Activated CD8-positive, alpha-beta memory T cell treated with anti-CD3 and anti-CD28 coated beads, Interleukin-2, amount 50 U/mL, for 24 hours (primary cell): ENCODE measurements around the gene NSF.
"Not testable (repeated sequence)": the region's sequence is repeated elsewhere in the genome, so short reads cannot be mapped to it uniquely, and the experiment has no call there.

Experiments
- DNase-seq: peaks from one replicate; pipeline ENCODE4 v3.0.0-alpha.2; 2020; ENCODE audit errors: extremely low read depth

The NSF gene

GRCh38 chr17:46628753-46629436, 38.4 kb downstream of the NSF start:
- not testable (repeated sequence) for DNase-seq

GRCh38 chr17:46632146-46632545, 41.7 kb downstream of the NSF start:
- DNase-seq = not testable (repeated sequence)

GRCh38 chr17:46634844-46635243, 44.4 kb downstream of the NSF start:
- DNase-seq = not testable (repeated sequence)

GRCh38 chr17:46641861-46642656, 51.6 kb downstream of the NSF start:
- DNase-seq = not testable (repeated sequence)

GRCh38 chr17:46647251-46647650, 56.8 kb downstream of the NSF start:
- not testable (repeated sequence) for DNase-seq

GRCh38 chr17:46647688-46648278, 57.3 kb downstream of the NSF start:
- DNase-seq = not testable (repeated sequence)

- not testable (repeated sequence) for DNase-seq
Measured at GRCh38 chr17:46649246-46649645, 58.8 kb downstream of the NSF start.

- not testable (repeated sequence) for DNase-seq
Measured at GRCh38 chr17:46652024-46652643, 61.7 kb downstream of the NSF start.

GRCh38 chr17:46658235-46658634, 67.8 kb downstream of the NSF start:
- not testable (repeated sequence) for DNase-seq

GRCh38 chr17:46659702-46660101, 69.2 kb downstream of the NSF start:
- not testable (repeated sequence) for DNase-seq

- DNase-seq = not testable (repeated sequence)
Measured at GRCh38 chr17:46663123-46663522, 72.7 kb downstream of the NSF start.

- DNase-seq = not testable (repeated sequence)
Measured at GRCh38 chr17:46663552-46663951, 73.1 kb downstream of the NSF start.

GRCh38 chr17:46665969-46666368, 75.5 kb downstream of the NSF start:
- DNase-seq = not testable (repeated sequence)

- DNase-seq = not testable (repeated sequence)
Measured at GRCh38 chr17:46670789-46671188, 80.3 kb downstream of the NSF start.

GRCh38 chr17:46672777-46673176, 82.3 kb downstream of the NSF start:
- not testable (repeated sequence) for DNase-seq

GRCh38 chr17:46677819-46678218, 87.3 kb downstream of the NSF start:
- not testable (repeated sequence) for DNase-seq

- DNase-seq = not testable (repeated sequence)
Measured at GRCh38 chr17:46683653-46684052, 93.2 kb downstream of the NSF start.

- not testable (repeated sequence) for DNase-seq
Measured at GRCh38 chr17:46685284-46685683, 94.8 kb downstream of the NSF start.

- not testable (repeated sequence) for DNase-seq
Measured at GRCh38 chr17:46692196-46692595, 101.7 kb downstream of the NSF start.

- DNase-seq = not testable (repeated sequence)
Measured at GRCh38 chr17:46693283-46693682, 102.8 kb downstream of the NSF start.

GRCh38 chr17:46696522-46696921, 106.1 kb downstream of the NSF start:
- not testable (repeated sequence) for DNase-seq

GRCh38 chr17:46699014-46699413, 108.5 kb downstream of the NSF start:
- DNase-seq = not testable (repeated sequence)
